Measurements from ENCODE around the gene LALBA.

GRCh38 chr12:48525332-48525731 lies 44.5 kb downstream of the LALBA start, which contains the start of gene OR8S1:
- TF ChIP-seq SUZ12 (IDR thresholded peaks at IDR 0.05) (no peak), BHLHE40 (IDR thresholded peaks at IDR 0.05; ENCODE audit: borderline replicate concordance) (no peak), TARDBP (IDR thresholded peaks at IDR 0.05) (no peak), PKNOX1 (IDR thresholded peaks at IDR 0.05) (no peak), HDGF (IDR thresholded peaks at IDR 0.05; ENCODE audit: borderline replicate concordance) (no peak), FOXK2 (IDR thresholded peaks at IDR 0.05) (no peak), NFRKB (IDR thresholded peaks at IDR 0.05) (no peak), ZNF384 (IDR thresholded peaks at IDR 0.05) (no peak), FOXA1 (IDR thresholded peaks at IDR 0.05) (no peak), LEF1 (IDR thresholded peaks at IDR 0.05; ENCODE audit: borderline replicate concordance) (no peak)
